Measurements from ENCODE around the gene MKNK1.

The MKNK1 gene

GRCh38 chr1:46595127-46595526 lies 8.9 kb downstream of the MKNK1 start:
- no peak for FAIRE-seq

- no peak for FAIRE-seq
Observed at GRCh38 chr1:46594063-46594462, 10.0 kb downstream of the MKNK1 start.

- no peak for FAIRE-seq
Observed at GRCh38 chr1:46592823-46593222, 11.2 kb downstream of the MKNK1 start.

GRCh38 chr1:46589529-46589928 lies 14.5 kb downstream of the MKNK1 start:
- FAIRE-seq: no peak

- no peak for FAIRE-seq
Observed at GRCh38 chr1:46587069-46587468, 17.0 kb downstream of the MKNK1 start.

GRCh38 chr1:46585312-46585938 lies 18.6 kb downstream of the MKNK1 start:
- FAIRE-seq: no peak

GRCh38 chr1:46583494-46583893 lies 20.6 kb downstream of the MKNK1 start:
- no peak for FAIRE-seq

GRCh38 chr1:46582972-46583371 lies 21.1 kb downstream of the MKNK1 start:
- FAIRE-seq: no peak

- no peak for FAIRE-seq
Observed at GRCh38 chr1:46581681-46582455, 22.2 kb downstream of the MKNK1 start.

- FAIRE-seq: no peak
Observed at GRCh38 chr1:46580140-46580903, 23.7 kb downstream of the MKNK1 start.

GRCh38 chr1:46577671-46578070 lies 26.4 kb downstream of the MKNK1 start:
- FAIRE-seq: no peak

- no peak for FAIRE-seq
Observed at GRCh38 chr1:46576596-46576995, 27.5 kb downstream of the MKNK1 start.

- no peak for FAIRE-seq
Observed at GRCh38 chr1:46575778-46576177, 28.3 kb downstream of the MKNK1 start.

- FAIRE-seq: no peak
Observed at GRCh38 chr1:46575300-46575699, 28.8 kb downstream of the MKNK1 start.

GRCh38 chr1:46571691-46572225 lies 32.3 kb downstream of the MKNK1 start:
- FAIRE-seq: no peak

- FAIRE-seq: no peak
Observed at GRCh38 chr1:46569884-46570725, 34.0 kb downstream of the MKNK1 start.

GRCh38 chr1:46569116-46569515 lies 35.0 kb downstream of the MKNK1 start:
- FAIRE-seq: no peak

GRCh38 chr1:46568461-46568891 lies 35.6 kb downstream of the MKNK1 start:
- FAIRE-seq: no peak

- no peak for FAIRE-seq
Observed at GRCh38 chr1:46563341-46563740, 40.7 kb downstream of the MKNK1 start.

- no peak for FAIRE-seq
Observed at GRCh38 chr1:46562498-46562897, 41.6 kb downstream of the MKNK1 start.

GRCh38 chr1:46558966-46559365 lies 45.1 kb downstream of the MKNK1 start:
- no peak for FAIRE-seq

- FAIRE-seq: no peak
Observed at GRCh38 chr1:46558141-46558963, 45.7 kb downstream of the MKNK1 start.
